HPDE6-E6E7 (cell line): Measurements from ENCODE around the gene CASP9.
"Not testable (repeated sequence)": the region's sequence is repeated elsewhere in the genome, so short reads cannot be mapped to it uniquely, and the experiment has no call there.

Source experiments
- DNase-seq: peaks from one replicate; pipeline ENCODE4 v3.0.0; 2011; ENCODE audit warnings: missing footprints; ENCODE audit errors: extremely low spot score

The CASP9 gene

DNA sequence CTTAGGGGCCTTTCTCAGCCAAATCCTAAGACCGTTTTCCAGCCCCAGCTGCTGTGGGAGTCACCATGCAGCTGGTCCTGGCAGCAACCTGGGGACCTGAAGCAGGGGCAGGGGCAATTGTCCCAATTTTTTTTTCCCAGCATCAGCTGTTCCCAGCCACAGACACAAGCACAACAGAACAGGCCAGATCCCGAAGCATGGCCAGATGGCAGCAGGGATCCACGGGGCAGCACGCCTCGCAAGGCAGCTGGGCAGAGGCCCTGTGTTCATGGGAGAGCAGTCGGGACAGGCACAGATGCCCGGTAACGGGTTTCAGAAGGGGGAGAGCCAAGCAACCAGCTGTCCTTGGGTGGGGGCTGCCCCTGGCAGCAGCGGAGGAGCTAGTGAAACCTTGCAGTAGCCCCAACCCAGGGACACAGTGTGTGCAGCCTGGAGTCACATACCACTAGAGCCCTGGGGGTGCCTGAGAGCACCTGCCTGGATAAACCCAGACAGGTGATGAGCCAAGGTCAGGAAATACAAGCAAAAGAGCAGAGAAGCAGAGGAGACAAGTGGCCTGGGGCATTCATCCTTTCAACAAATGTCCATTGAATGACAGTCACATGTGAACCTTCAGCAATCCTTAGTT is 54.1 kb downstream of the CASP9 start:
- DNase-seq: not testable (repeated sequence)

DNA sequence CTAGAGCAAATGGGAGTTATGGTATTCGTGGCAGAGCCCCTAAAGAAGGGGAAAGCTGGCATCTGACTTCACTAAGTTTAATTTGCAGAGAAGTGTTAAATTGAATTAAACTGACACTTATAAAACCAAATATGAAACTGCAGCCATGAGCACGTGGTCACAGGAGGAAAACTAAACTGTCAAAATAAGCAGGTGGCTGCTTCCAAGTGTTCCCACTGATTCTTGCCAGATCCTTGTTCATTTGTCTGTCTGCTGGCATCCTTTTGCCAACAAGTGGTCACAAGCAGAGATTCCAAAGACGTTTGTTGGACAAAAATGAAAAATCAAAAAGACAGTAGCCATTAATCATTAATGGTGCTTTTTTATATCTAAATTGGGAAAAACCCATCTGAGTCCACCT is 54.7 kb downstream of the CASP9 start:
- no peak for DNase-seq

DNA sequence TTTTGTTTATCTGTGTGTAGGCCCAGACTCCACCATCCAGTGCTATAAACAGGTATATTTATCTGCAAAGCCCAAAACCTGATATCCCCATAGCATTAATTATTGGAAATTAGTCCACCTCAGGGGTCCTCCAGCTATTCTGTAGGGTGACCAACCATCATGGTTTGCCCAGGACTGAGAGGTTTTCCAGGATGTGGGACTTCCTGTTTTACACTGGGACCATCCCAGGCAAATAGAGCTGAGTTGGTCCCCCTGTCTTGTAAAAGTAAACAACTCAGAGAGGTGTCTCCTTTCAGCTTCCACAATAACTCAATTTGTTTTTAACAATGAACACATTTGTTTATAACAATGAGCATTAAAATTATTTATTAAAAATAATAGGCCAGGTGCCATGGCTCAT is 55.9 kb downstream of the CASP9 start:
- DNase-seq: no peak

DNA sequence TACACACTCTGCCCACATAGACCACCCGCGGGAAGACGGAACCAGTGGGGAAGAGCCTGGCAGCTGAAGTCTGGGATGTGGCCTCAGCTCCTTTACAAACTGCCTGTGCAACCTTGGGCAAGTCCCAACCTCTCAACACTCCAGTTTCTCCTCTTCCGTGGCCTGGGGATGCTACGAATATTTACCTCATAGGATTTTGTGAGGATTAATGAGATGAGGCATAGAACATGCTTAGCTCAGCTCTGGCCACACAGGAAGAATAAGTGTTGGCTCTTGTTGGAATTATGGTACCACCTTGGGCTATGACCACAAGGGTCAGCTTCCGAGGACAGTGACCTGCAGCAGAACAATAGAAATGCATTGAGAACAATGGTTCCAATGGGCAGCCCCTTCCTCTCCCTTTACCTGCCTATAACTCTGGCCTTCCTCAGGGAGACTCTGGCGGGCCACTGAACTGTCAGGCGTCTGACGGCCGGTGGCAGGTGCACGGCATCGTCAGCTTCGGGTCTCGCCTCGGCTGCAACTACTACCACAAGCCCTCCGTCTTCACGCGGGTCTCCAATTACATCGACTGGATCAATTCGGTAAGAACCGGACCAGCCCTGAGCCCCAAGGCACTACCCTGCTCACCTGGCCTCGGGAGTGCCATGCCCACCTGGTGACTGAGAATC is 56.9 kb downstream of the CASP9 start:
- DNase-seq: not testable (repeated sequence)

DNA sequence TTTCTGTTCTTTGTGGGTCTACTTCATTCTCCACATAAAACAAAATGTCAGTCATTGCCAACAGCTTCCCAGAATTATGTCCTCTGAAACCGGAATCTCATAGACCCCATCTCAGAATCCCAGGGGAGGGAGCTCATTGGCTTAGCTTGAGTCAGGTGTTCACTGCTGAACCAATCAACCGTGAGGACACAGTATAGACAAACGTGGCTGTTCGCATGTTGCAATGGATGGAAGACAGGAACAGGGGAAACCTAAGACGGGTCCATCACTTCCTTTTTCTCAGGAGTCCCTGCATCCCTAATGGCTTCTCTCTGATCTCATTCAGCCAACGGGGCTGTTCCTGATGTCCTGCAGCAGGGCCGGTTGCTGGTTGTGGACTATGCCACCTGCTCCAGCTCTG is 58.3 kb downstream of the CASP9 start:
- no peak for DNase-seq

DNA sequence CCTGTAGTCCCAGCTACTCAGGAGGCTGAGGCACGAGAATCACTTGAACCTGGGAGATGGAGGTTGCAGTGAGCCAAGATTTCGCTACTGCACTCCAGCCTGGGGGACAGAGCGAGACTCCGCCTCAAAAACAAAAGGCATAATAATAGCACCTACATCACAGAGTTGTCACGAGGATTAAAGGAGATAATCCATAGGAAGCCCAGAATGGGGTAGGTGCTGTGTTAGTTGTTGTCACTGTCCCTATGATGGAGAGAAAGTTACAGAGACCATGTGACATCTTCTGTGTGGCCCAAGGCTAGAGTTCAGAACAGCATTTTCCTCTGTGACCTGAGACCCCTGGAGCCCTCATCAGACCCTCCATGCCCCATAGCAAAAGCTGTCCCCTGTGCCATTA is 60.1 kb downstream of the CASP9 start:
- not testable (repeated sequence) for DNase-seq

DNA sequence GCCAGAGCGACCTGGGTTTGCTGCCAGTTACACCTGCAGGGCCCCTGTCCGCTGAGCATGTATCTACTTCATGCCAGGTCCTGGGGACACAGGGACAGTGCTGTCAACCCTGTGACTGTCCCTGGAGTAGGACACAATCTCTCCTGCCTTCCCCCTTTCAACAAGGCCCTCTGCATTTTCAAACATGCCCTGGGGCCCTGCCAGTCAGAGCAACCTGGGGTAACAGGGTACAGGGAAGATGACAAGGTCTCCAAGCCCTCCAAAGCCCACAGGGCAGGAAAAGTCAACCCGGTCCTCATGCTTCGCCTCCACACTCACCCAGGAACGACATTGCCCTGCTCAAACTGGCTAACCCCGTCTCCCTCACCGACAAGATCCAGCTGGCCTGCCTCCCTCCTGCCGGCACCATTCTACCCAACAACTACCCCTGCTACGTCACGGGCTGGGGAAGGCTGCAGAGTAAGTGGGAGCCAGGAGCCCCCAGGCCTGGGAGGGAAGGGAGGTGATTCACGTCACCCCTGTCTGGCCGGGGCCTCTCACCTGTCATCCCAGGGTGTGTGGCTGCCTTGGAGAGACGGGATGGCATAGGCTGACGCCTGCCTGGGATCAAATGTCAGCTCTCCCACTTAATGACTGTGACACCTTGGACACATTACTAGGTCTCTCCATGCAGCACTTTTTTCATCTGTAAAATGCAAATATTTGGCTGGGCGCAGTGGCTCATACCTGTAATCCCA is 60.8 kb downstream of the CASP9 start:
- peak; percentile 25 for DNase-seq

DNA sequence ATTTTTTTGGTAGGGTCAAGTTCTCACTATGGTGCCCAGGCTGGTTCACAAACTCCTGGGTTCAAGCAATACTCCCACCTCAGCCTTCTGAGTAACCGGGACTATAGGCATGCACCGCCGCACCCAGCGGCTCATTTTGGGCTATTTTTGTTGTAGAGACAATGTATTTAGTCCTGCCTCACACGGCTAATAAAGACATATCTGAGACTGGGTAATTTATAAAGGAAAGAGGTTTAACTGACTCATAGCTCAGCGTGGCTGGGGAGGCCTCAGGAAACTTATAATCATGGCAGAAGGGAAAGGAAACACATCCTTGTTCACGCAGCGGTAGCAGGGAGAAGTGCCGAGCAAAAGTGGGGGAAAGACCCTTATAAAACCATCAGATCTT is 63.3 kb downstream of the CASP9 start:
- no peak for DNase-seq

DNA sequence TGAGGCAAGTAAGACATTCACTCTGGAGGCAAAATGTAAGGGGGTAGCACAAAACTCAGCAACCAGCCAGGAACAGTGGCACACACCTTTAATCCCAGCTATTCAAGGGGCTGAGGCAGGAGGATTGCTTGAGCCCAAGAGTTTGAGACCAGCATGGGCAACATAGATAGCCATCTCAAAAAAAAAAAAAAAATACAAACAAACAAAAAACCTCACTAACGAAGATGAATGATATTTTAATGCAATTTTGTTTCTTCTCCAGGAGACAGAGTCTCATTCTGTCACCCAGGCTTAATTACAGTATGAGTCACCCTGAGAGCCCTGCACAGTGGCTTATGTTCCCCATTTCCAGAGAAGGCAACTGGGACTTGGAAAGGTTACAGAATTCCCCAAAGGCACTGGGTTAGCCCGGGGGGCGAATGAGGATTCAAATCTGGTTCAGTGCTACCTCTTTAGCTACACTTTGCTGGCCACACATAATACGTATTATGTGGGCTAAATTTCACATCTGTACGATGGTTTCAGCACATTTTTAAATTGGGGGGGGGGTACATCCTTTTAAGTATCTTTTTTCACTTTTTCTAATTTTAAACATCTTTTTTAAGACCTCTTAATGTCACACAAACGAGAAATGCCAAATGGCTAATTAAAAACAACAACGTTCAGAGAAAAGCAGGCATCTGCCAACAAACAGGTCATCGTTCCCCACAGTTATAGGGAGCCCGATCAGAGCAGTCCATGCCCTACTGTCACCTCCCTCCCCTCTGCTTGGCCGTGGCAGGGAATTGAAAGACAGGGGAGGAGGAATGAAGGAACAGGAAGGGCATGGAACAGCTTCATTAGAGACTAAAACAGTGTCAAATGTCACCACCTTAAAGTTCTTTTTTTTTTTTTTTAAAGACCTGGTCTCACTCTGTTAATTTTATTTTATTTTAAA is 64.0 kb downstream of the CASP9 start:
- no peak for DNase-seq

DNA sequence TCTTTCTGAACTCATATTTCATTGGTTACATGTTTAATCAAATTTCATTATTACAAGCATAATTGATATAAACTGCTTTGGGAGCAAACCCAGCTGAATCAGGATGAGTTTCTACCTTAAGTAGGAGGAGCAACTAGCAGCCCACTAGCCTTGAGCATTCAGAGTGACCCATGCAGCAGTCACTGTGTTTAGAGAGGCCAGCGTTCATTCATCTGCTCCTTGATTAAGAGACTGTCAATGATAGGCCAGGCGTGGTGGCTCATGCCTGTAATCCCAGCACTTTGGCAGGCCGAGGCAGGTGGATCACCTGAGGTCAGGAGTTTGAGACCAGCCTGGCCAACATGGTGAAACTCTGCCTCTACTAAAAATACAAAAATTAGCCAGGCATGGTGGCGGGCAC is 65.6 kb downstream of the CASP9 start:
- DNase-seq: not testable (repeated sequence)

DNA sequence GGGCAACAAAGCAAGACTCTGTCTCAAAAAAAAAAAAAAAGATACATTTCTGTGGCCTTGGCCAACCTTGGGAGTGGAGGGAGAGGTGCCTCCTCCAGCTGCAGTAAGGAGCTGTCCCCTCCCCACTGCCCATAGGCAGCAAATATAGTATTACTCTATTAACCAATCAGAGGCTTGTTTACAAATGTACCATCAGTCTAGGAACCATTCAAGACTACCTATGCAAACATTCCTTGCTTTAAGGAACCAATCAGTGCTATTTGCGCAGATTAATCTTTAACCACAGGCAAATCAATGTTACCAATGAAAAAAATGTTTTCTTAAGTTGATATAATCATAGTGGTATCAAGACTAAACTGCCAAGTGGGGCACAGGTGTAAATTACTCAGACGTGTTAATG is 66.4 kb downstream of the CASP9 start:
- DNase-seq: no peak

DNA sequence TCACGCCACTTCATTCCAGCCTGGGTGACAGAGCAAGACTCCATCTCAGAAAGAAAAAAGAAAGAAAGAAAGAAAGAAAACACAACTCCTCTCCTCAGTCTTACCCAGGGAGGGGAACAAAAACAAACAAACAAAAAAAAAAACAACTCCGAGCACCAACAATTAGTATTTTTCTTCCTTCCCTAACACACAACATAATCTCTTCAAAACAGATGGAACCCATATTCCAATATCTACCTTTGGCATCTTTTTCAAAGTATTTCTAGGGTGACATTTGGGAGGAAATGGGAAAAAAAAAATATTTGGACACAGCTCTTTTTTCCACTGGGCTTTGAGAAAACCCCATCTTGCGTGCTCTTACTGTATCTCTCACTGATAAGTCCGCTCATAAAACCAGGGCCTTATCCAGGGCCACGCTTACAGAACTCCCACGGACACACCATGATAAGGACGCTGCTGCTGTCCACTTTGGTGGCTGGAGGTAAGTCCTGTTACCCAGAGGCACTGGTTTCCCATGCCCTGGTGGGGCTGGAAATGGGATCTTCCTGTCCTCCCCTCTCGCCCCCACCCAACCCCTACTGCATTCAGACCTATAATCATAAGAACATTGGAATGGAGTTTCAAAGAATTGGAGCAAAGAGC is 67.6 kb downstream of the CASP9 start, which contains the start of gene CELA2A:
Gene CELA2A (plus strand): TSS at position 420 of the 642 bp plus-strand sequence. CDS start 22 bp downstream, at position 442.
- DNase-seq: no peak

DNA sequence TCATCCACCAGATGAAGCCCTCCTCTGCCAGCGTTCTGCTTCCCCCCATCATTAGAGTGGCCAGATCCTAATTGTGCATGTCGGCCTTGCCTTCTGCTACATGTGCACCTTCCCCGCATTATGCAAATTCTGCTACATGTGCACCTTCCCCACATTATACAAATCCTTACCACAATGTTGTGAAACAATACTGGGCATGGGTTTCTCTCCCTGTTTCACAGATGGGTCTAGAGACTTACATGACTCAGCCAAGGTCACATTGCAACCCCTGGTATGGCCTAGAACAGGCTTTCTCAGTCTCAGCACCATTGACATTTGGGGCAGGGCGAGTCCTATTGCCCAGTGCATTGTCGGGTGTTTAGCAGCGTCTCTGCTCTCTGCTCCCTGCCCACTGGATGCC is 68.5 kb downstream of the CASP9 start:
- DNase-seq: no peak

DNA sequence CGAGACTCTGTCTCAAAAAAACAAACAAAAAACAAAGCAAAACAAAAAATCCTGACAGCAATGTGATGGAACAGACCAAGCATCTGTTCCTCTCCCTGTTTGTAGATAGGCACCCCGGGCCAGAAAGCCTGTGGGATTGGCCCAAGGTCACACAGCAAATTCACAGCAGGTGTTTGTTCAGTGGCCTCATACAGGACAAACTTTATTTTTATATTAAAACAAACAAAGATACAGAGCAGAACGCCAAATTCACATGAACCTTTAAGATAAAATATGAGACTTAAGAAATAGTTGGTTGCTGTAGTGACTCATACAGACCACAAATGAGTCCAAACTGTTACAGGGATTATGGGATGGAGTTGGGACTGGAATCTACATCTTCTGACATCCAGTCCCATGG is 69.8 kb downstream of the CASP9 start:
- DNase-seq: no peak

DNA sequence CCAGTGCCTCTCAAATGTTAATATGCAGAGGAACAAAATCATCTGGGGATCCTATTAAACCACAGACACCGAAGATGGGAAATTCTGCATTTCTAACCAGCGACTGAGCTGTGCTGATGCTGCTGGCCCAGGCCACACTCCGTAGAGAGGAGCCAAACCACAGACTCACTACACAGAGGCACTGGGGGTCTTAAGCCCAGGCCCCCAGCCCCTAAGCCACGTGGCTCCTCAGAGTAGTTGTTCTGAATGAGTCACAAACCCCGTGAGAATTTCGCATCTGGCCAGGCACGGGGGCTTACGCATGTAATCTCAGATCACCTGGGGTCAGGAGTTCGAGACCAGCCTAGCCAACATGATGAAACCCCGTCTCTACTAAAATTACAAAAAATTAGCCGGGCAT is 70.3 kb downstream of the CASP9 start:
- no peak for DNase-seq

DNA sequence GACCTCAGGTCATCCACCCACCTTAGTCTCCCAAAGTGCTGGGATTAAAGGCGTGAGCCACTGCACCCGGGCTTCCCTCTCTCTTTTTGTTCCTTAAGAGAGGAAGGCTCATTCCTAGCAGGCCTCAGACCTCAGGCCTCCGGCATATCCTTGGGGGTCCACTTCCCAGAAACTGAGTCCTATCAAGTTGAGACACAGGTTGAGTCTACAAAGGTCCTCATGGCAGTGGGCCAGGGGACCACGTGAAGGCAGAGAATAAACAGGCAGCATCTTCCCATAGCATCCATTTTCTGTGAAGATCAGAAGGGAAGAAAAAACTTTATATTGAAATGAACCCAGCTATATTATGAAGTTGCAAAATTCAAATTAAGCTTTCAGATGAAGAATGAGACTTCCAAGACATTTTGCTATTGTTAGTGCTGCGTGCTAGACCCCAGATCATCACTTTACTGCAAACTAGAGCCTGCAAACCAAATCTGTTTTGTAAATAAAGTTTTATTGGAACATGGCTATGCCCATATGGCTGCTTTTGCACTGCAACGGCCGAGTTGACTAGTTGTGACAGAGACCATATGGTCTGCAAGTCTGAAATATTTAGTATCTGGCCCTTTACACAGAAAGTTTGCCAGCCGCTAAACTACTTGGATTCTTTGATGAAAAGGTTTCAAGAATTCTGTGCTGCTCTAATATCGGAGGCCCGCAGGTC is 71.0 kb downstream of the CASP9 start:
- DNase-seq: no peak

DNA sequence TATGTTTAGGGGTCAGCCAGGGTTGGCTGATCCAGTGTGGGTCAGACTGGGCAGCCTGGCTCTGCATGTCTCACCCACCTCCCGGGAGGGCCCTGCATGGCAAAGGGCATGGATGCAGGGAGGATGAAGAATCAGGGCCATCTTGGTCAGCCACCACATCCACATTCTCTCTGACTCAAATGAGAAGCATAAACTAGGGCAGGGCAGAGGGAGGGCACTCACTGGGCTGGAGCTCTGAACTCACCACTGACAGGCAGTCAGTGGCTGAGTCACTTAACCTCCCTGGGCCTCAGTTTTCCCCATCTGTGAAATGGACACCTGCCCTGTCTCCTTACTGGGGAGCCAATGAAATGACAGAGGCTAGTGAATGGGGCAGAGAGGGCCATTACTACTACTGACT is 71.8 kb downstream of the CASP9 start:
- DNase-seq: no peak

DNA sequence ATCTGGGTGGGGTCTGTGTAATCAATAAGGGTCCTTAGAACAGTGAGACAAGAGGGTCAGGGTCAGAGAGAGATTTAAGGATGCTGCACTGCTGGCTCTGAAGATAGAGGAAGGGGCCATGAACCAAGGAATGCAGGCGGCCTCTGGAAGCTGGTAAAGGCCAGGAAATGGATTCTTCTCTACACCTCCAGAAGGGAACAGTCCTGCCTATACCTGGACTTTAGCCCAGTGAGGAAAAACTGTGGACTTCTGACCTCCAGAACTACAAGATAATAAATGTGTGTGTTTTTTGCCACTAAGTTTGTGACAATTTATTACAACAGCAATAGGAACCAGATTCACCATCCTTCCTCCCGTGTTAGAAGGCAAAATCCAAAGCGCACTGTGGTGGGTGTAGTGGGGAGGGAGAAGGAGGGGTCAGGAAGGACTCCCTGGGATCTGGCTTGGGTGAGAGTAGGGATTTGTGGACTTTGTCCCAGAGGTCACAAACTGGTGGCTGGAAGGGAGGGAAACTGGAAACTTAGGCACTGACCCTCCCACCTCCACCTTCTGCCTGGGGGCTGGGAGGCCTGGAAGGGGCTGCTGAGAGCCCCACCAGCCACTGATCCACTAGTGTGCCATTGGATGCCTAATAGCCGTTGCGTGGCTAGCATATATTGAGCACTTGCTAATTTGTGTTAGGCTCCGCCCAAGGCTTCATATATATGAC is 72.8 kb downstream of the CASP9 start:
- no peak for DNase-seq

DNA sequence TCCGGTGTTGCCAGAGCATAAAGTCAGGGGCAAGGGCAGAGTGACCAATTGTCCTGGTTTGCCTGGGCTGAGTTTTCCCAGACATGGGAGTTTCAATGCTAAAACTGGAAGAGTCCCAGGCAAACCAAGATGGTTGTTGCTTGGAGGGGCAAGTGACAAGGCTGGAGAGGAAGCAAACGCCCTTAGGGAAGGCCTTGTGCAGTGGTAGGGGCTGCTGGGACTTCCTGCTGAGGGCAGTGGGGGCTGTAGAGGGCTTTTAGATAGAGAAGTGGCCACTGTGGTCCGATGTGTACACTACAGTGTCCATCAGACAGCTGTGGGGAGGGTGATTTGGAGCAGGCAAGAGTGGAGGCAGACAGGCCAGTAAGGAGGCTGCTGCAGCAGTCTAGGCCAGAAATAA is 74.4 kb downstream of the CASP9 start:
- DNase-seq: no peak

DNA sequence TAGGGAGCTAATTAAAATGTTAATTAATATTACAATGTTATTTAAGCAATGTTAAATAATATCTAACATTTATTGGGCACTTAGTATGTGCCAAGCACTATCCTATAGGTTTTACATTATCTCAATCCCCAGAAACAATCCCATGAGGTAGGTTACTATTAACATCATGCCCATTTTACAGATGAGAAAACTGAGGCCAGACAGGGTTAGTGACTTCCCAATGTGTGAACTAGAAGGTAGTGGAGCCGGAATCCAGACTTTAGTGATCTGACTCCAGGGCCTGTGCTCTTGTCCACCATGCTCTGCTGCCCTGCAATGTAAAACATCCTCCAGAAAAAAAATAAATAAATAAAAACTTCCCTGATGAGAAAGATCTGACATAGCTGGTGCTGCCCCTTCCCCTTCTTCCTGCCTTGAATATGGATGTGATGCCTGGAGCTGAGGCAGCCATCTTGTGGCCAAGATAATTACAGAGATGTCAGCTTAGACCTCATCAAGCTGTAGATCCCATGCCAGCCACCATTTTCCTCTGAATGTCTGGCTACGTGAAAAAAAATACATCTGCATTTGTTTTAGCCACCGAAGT is 75.0 kb downstream of the CASP9 start:
- DNase-seq: no peak
